ENCODE measurements around the gene CEP112.

DNA sequence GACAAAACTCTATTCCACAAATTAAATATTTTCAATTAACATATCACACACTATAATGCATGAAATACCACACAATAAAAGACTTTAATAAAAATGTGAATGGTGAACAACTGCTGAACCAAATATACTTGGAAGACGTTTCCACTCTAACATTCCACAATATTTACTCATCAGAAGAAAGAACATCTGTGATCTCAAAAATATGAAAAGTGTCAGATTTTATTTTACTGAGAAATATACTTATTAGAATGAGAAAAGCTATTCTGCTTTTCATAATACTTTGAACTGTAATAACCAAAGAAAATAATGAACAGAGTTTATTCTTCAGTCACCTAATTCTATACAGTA, 448.7 kb downstream of the CEP112 start:
- TF ChIP-seq, protein P1, sequence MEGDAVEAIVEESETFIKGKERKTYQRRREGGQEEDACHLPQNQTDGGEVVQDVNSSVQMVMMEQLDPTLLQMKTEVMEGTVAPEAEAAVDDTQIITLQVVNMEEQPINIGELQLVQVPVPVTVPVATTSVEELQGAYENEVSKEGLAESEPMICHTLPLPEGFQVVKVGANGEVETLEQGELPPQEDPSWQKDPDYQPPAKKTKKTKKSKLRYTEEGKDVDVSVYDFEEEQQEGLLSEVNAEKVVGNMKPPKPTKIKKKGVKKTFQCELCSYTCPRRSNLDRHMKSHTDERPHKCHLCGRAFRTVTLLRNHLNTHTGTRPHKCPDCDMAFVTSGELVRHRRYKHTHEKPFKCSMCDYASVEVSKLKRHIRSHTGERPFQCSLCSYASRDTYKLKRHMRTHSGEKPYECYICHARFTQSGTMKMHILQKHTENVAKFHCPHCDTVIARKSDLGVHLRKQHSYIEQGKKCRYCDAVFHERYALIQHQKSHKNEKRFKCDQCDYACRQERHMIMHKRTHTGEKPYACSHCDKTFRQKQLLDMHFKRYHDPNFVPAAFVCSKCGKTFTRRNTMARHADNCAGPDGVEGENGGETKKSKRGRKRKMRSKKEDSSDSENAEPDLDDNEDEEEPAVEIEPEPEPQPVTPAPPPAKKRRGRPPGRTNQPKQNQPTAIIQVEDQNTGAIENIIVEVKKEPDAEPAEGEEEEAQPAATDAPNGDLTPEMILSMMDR (IDR thresholded peaks at IDR 0.05), result no peak
- no peak for TF ChIP-seq EZH2 (IDR thresholded peaks at IDR 0.05)
- TF ChIP-seq EZH2phosphoT487 (IDR thresholded peaks at IDR 0.05), result no peak

Measured in neural progenitor cell (in vitro differentiated cells).